Ramos (cell line): Measurements from ENCODE around the gene HOXA5.

Source experiments
- in situ Hi-C: fragments of 300-500 bp; cut with MboI; formaldehyde crosslinking; loops from one replicate; pipeline ENCODE4 v1.14.3; 2022; ENCODE audit warnings: low sequenced_read_pairs; ENCODE audit not compliant: unreplicated experiment

HOXA5 gene

GRCh38 chr7:27182861-27183681 lies 39.6 kb upstream of the HOXA5 start:
- in situ Hi-C loops, result no loop called here

- in situ Hi-C loops, result no loop called here
These were observed 38.9 kb upstream of the HOXA5 start for GRCh38 chr7:27182285-27182841.

GRCh38 chr7:27181795-27182275 lies 38.4 kb upstream of the HOXA5 start:
- in situ Hi-C loops, result no loop called here

- in situ Hi-C loops, result no loop called here
These were observed 37.2 kb upstream of the HOXA5 start for GRCh38 chr7:27180431-27181420.

DNA sequence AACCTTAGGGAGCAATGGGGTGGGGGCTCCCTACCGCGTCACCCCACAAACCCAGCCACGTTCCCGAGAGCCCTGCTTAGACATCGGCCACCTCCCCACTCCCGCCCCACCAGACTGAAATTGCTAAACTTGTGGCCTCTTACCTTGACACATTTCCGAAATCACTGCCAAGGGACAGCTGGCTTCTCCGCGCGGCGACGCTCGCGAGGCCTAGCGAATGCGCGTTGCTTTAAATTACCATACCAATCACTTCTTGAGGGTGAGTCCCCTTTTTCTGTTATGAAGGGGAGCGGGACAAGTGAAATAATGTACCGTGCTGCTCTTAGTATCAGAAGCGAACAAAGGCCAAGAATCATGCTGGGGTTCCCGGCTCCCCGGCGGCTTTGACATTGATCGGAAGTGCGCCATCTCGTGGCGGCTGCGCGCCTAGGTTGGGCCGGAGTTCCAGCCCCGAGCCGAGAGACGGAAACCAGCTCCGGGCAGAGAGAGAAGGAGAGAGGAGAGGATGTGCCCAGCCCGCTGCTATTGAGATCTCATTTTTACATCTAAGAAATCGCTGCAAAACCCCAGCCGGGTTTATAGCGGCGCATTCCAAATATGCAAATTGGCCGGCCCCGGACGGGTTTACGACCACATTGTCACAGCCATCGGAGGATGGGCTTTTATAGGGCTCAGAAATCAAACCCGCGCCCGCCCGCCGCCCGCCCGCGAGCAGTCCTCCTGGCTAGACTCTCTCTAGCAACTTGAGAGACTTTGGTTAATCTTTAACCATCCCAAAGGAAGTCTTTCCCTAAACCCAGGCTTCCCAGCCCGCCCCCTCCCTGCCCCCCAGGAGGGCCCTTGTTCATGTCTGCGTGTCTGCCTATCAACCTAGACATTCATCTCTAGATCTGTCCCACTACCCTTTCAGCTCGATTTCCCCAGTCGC lies 36.3 kb upstream of the HOXA5 start:
- in situ Hi-C loops, result no loop called here

- in situ Hi-C loops, result no loop called here
These were observed 35.5 kb upstream of the HOXA5 start for GRCh38 chr7:27179030-27179429.

DNA sequence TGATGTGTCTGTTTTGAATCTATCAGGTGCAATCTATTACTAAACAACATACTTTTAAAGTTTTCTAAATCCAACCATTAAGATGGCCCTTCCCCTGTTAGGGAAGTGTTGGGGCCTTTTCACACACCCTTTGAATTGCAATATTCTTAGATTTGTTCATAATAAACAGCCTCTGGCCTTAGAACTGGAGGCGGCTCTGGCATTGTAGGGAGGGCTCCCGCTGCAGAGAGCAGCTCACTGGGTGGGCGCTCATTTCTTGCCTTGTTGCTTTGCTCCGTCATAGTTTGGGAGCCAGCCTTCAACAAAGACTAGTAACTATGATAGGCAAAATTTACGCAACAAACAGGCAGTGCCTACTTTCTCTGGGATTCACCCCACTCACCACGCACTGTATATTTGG lies 34.9 kb upstream of the HOXA5 start:
- in situ Hi-C loops, result no loop called here

- in situ Hi-C loops, result no loop called here
These were observed 34.4 kb upstream of the HOXA5 start for GRCh38 chr7:27177795-27178320.

DNA sequence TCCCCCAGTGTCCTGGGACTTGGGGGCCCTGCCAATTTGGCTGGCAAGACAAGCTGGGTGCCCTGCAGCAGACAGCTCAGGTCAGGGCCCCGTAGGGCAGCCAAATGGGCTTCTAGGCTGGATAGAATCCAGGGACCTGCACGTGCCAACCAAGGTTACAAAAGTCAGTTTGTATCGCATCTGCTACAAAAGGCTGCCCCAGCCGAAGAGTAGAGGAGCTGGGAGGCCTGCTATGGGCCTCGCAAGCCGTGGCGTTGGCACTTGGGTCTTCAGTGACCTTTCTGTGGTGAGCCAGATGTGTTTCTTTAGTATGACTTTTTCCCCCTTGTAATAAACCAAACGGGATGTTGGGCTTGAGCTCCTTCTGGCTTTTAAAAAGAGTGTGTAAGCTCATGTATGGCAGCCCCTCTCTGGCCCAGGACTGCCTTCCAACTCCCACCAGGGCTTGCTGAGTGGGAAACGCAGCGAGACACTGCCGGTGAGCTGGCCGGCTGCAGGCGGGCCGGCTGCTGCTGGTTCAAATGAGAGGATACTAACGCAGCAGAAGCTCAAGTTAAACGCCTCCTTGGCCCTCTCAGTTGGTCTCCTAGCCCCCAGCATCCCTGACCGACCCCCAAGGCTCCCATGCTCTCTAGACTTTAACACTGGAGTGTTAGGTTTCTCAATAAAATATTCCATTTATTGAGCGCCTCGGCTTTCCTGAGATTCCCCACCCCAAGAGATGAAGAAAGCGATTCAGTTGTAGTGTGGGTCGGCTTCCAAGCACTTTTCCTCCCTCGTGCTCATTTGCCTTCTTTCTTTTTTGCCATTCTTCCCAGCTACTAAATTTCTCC lies 33.7 kb upstream of the HOXA5 start:
- in situ Hi-C loops, result no loop called here

- in situ Hi-C loops, result no loop called here
These were observed 33.0 kb upstream of the HOXA5 start for GRCh38 chr7:27176524-27176845.

DNA sequence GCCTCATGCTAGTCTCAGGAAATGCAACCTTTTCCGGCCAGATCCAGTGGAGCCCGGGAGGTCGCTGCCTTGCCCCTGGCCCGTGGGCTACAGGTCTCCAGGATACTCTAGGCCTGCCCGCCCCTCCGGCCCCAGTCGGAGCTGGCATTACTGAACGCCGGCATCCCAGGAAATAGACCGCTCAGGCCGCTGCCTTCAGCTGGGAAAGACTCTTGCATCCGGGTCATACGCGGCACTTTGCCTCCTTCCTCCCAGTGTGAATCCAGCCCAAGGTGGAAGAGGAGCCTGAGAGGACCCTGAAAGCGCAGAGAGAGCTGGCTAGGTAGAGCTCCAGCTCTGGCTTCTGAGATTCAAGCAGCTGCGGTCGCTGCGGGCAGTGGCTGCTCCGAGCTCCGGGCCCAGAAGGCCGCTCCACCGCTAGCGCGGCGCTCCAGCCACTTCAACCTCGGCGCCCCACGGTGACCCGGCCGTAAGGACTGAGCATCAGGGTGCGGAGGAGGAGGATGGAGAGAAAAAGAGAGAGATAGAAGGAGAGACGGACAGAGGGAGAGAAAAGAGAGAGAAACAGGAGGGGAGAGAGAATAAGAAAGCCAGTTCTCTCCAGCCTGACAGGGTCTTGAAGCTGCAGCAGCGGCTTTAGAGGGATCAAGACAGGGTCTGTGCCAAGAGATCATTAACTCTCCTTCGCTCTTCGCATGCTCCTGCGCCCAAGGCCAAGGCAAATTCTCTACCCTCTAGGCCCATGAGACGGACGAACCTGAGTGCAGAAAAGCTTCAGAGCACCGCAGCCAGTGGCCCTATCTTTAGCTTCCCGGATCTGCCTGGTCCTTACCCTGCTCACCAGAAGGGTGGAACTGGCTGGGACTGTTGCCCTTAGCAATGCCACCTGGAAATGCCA lies 32.4 kb upstream of the HOXA5 start:
- in situ Hi-C loops, result no loop called here

GRCh38 chr7:27174874-27175625 lies 31.6 kb upstream of the HOXA5 start:
- in situ Hi-C loops, result loop anchor here (25.0 kb wide), 2 partner anchors 1113 to 1288 kb away; no protein-coding TSS in a partner anchor

DNA sequence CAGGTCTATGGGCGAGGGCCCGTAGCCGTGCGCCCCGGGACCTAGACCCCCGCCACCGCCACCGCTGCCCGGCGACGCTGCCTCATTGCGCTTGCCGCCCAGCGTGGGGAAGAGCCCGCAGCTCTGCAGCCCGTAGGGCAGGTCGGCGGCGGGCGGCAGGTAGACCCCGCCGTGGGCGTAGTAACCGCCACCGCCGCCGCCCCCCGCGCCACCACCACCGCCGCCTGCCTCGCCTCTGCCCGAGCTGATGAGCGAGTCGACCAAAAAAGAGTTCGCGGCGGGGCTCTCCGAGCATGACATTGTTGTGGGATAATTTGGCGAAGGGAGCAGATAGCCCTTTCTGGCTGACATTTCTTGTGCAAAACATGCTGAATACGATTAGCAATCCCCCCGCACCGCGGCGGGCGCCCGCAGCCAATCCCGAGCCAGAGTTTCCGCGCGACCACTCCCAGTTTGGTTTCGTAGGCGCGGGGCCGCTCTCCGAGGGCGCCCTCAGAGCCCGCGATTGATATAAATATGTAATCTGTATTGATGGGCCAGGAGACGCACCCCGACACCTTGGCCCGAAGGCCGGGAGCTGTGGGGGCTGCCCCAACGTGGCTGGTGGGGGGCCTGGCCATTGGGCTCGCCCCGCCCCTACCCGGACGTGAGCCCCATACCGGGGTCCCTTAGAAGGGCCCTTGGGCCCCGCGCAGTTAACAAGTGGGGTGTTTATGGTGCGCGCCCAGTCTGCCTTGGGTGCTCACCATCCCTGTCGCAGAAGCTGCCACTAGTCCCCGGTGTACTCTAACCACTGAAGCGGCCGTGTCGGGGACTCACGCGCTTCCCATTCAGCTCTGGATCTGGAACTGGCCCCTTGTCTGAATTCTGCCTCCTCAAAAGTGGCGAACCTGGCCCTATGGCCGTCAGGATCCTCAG lies 30.7 kb upstream of the HOXA5 start, which contains the start of gene HOXA10:
Gene HOXA10, minus strand, starts transcription at position 365 of the 918 bp plus-strand sequence. Its CDS starts 14 bp downstream, at position 351.
- in situ Hi-C loops, result loop anchor here (25.0 kb wide), 2 partner anchors 1112 to 1287 kb away; no protein-coding TSS in a partner anchor

DNA sequence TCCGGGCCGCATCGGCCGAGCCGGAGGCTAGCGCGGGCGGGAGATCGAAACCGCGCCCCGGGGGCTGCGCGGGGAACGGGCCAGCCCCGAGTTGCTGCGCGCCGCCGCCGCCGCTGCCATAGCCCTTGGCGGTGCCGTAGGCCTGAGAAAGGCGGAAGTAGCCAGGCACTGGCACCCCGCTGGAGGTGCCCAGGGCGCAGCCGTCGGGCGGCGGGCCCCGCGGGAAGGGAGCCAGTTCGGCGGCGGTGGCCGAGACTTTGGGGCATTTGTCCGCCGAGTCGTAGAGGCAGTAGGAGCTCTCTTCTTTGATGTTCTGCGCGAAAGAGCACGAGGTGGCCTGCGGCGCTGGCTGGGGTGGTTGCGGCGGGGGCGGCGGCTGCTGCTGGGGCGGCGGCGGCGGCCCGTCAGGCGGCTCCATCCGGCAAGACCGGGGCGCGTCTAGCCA lies 30.1 kb upstream of the HOXA5 start:
- in situ Hi-C loops, result loop anchor here (25.0 kb wide), 2 partner anchors 1111 to 1286 kb away; no protein-coding TSS in a partner anchor

- in situ Hi-C loops, result loop anchor here (25.0 kb wide), 2 partner anchors 1111 to 1286 kb away; no protein-coding TSS in a partner anchor
These were observed 29.5 kb upstream of the HOXA5 start for GRCh38 chr7:27172823-27173510.
